Breast epithelium (tissue), 4 donors: Measurements from ENCODE around the gene PHACTR2. TPM values are rescaled to one million over a fixed set of nuclear protein-coding genes. Genes with fewer than 3 reads are reported as not detected.
A peak's percentile ranks its signal among the peaks of the same experiment; 100 is the strongest.

ENCODE experiments used
- DNase-seq, 2 donors: peaks; one replicate each; pipeline ENCODE4 v3.0.0-alpha.2; 2019; ENCODE audit warnings: low spot score in 2 of 2
- H3K27ac ChIP-seq, 2 donors: fragments of 200-600 bp; sonication (generic) in 1 of 2; one replicate each; pipeline ENCODE4 v1.5.1; 2016 to 2019; ENCODE audit warnings: mild to moderate bottlenecking in 1 of 2
- H3K27me3 ChIP-seq, 2 donors: fragments of 200-600 bp; sonication (generic) in 1 of 2; one replicate each; pipeline versions ENCODE4 v1.5.1 to v1.6.0; 2017 to 2019; ENCODE audit warnings: control low read depth in 1 of 2, mild to moderate bottlenecking in 1 of 2
- H3K36me3 ChIP-seq: fragments of 200-600 bp; one replicate; pipeline ENCODE4 v1.5.1; 2019
- H3K4me1 ChIP-seq, 2 donors: fragments of 200-600 bp; sonication (generic); one replicate each; pipeline ENCODE4 v1.5.1; 2016 to 2019; ENCODE audit warnings: control low read depth in 1 of 2
- H3K4me3 ChIP-seq, 3 donors: fragments of 200-600 bp; sonication (generic); 1 replicate in 2 of 3; 2 replicates in 1 of 3; pipeline ENCODE4 v1.5.1; 2016 to 2019; ENCODE audit warnings: mild to moderate bottlenecking in 3 of 3, moderate library complexity in 2 of 3
- H3K9me3 ChIP-seq, 2 donors: fragments of 200-600 bp; sonication (generic) in 1 of 2; one replicate each; pipeline ENCODE4 v1.5.1; 2016 to 2019; ENCODE audit warnings: control low read depth in 1 of 2
- POLR2A ChIP-seq: fragments of 450-650 bp; IDR thresholded peaks from one replicate; pipeline ENCODE4 v1.6.1; 2016; ENCODE audit warnings: antibody characterized with exemption, mild to moderate bottlenecking, moderate library complexity
- POLR2AphosphoS5 ChIP-seq, 3 donors: sonication (generic); formaldehyde crosslinking; IDR thresholded peaks; one replicate each; pipeline ENCODE4 v1.6.1; 2017; ENCODE audit warnings: antibody characterized with exemption in 3 of 3
- intact Hi-C: fragments of 100-400 bp; cut with DNase I; formaldehyde crosslinking; loops from one replicate; pipeline ENCODE4 v1.15.1; 2023; ENCODE audit warnings: low total_unique reads
- total RNA-seq, 3 donors: library from RNA; depleted of rRNA; stranded (reverse); fragments of >200 nt; gene quantifications; one replicate each; pipeline ENCODE4 v1.1.0, GENCODE V29; 2016
- TF ChIP-seq, protein P1 (sequence below), 3 donors: fragments of 450-650 bp; IDR thresholded peaks; one replicate each; pipeline ENCODE4 v1.5.1; 2016 to 2017; ENCODE audit warnings: antibody characterized with exemption in 3 of 3, mild to moderate bottlenecking in 3 of 3, moderate library complexity in 3 of 3

Gene PHACTR2
- total RNA-seq, 3 donors from 2014 or later: 27.5 to 53.3 (median 52.4) TPM

DNA sequence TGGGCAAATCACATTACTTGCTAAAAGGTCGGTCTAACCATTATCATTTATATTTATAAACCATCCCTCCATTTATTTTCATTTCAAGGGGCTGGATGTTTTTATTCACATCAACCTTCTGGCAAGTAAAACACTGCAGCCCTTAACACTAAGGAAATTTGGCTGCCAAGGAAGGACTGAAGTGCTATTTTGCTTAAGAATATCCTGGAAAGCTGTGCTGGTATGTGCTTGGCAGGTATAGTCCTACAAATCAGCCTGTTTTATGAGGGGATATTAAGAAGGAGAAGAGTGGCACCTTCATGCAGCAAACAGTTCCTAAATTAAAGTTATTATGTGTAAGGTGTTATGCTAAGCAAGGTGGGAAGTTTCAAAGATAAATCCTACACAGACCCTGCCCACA is 9.8 kb downstream of the PHACTR2 start:
- TF ChIP-seq POLR2AphosphoS5 (IDR thresholded peaks at IDR 0.05) (no peak), POLR2A (no peak)
- TF ChIP-seq, protein P1, sequence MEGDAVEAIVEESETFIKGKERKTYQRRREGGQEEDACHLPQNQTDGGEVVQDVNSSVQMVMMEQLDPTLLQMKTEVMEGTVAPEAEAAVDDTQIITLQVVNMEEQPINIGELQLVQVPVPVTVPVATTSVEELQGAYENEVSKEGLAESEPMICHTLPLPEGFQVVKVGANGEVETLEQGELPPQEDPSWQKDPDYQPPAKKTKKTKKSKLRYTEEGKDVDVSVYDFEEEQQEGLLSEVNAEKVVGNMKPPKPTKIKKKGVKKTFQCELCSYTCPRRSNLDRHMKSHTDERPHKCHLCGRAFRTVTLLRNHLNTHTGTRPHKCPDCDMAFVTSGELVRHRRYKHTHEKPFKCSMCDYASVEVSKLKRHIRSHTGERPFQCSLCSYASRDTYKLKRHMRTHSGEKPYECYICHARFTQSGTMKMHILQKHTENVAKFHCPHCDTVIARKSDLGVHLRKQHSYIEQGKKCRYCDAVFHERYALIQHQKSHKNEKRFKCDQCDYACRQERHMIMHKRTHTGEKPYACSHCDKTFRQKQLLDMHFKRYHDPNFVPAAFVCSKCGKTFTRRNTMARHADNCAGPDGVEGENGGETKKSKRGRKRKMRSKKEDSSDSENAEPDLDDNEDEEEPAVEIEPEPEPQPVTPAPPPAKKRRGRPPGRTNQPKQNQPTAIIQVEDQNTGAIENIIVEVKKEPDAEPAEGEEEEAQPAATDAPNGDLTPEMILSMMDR (IDR thresholded peaks at IDR 0.05): no peak
- Histone ChIP-seq H3K9me3 (peaks cover 0 to 9% of the 10 kb centered on the region in 2 donors), H3K4me1 (peaks cover 3 to 5% of the 10 kb centered on the region in 2 donors), H3K36me3 (no peaks in the 10 kb centered on the region), H3K27ac (peak overlapping the region in 1 of 2 donors; percentile 70), H3K4me3 (no peak overlapping the region), H3K27me3 (no peaks in the 10 kb centered on the region)
- DNase-seq: no peak
- intact Hi-C loops: no loop called here

DNA sequence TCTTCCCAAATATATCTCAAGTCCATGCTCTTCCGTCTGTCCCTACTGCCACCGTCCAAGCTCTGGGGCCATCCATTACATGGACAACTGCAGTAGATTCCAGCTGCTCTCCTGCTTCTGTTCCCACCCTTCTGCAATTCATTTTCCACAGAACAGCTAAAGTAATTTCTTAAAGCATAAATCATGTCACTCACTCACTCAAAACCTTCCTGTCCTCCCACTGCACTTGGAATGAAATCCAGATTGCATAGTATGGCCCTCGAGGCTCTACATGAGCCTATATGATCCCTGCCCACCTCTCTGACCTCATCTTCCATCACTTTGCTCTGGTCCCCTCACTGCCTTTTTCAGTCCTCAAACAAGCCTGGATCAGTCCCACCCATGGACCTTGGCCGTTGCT is 10.9 kb downstream of the PHACTR2 start:
- intact Hi-C loops: no loop called here
- Histone ChIP-seq H3K4me3 (no peak overlapping the region), H3K9me3 (no peaks in the 10 kb centered on the region), H3K27ac (peak overlapping the region in 1 of 2 donors; percentile 20), H3K4me1 (peaks cover 3 to 5% of the 10 kb centered on the region in 2 donors), H3K27me3 (no peaks in the 10 kb centered on the region), H3K36me3 (no peaks in the 10 kb centered on the region)
- TF ChIP-seq POLR2A (no peak), POLR2AphosphoS5 (IDR thresholded peaks at IDR 0.05) (no peak)
- TF ChIP-seq, protein P1 (IDR thresholded peaks at IDR 0.05): no peak
- DNase-seq: no peak

DNA sequence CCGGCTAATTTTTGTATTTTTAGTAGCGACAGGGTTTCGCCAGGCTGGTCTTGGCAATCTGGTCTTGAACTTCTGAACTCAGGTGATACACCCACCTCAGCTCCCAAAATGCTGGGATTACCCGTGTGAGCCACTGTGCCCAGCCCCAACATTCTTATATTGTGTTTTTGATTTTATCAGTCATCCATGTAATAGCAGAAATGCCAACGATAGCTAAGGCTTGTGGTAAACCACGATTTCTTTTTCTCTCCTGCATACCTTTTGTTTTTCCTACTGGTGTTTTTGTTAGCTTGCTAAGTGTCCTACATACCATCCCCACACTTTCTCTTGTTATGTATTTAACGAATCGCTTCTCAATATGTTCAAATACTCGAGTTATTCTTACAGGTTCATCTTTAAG is 12.1 kb downstream of the PHACTR2 start:
- no peaks in the 10 kb centered on the region for H3K9me3 ChIP-seq
- no peaks in the 10 kb centered on the region for H3K27me3 ChIP-seq
- intact Hi-C loops: no loop called here

DNA sequence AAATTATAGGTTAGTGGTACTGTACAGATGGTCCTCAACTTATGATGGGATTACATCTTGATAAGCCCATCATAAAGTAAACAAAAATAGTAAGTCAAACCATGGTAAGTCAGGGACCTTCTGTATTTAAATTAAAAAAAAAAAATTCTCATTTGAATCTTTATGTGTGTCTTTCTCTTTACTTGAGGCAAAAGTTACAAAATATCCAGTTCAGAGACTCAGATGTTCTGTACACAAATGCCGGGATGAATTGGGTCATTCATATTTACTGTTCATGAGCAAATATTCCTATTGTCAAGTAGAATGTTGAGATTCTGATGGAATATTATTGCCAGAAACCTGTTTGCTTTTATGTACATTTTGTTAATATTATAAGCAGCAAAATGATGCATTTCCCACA is 13.4 kb downstream of the PHACTR2 start:
- DNase-seq: no peak
- H3K4me3 ChIP-seq: no peak overlapping the region
- peaks cover 5 to 7% of the 10 kb centered on the region in 2 donors for H3K4me1 ChIP-seq
- no peaks in the 10 kb centered on the region for H3K27me3 ChIP-seq
- H3K36me3 ChIP-seq: no peaks in the 10 kb centered on the region
- intact Hi-C loops: no loop called here
- H3K27ac ChIP-seq: no peak overlapping the region
- TF ChIP-seq, protein P1 (IDR thresholded peaks at IDR 0.05): no peak
- TF ChIP-seq POLR2AphosphoS5 (IDR thresholded peaks at IDR 0.05) (no peak), POLR2A (no peak)
- H3K9me3 ChIP-seq: no peaks in the 10 kb centered on the region

More for the DNA sequence above, 12.1 kb downstream of the PHACTR2 start:
- TF ChIP-seq, protein P1 (IDR thresholded peaks at IDR 0.05): no peak
- TF ChIP-seq POLR2AphosphoS5 (IDR thresholded peaks at IDR 0.05): no peak
- TF ChIP-seq POLR2A: no peak
- Histone ChIP-seq H3K4me3 (no peak overlapping the region), H3K27ac (no peak overlapping the region), H3K36me3 (no peaks in the 10 kb centered on the region), H3K4me1 (peaks cover 3 to 5% of the 10 kb centered on the region in 2 donors)
- no peak for DNase-seq

DNA sequence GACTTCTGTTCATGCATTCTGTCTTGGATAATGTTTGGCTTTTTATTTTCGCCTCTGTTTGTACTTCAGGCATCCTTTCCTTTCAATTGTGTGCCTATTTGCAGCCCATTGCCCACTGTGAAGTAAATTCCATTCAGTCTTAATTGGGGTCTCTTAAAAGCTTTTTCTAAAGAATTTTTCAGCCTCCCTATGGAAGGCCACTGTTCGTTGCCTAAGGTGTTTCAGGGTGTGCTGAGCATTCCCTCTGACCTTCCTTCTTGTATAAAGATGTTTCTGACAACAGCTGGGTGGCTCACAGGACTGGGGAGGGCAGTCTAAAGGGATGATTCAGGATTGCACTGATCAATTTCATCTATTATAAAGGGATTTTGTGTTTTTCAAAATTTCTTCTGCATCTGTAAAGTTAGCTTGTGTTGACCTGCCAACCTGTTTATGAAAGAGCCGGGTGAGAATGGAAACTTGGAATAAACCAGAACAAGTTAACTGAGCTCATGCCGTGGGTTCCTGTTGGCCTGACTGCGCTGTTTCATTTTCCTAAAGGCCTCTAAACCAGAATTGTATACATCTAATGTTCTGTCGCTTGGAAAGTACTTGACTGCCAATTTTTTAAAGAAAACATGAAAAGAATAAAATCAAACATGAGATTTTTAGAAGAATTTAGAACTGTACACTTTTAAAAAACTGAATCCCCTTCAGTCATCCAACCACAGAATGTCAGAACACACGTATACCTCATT is 14.3 kb downstream of the PHACTR2 start:
- Histone ChIP-seq H3K9me3 (no peaks in the 10 kb centered on the region), H3K4me1 (peaks cover 5 to 14% of the 10 kb centered on the region in 2 donors), H3K4me3 (peak overlapping the region in 1 of 3 donors; percentile 10), H3K36me3 (no peaks in the 10 kb centered on the region), H3K27ac (no peak overlapping the region), H3K27me3 (no peaks in the 10 kb centered on the region)
- no peak for DNase-seq
- intact Hi-C loops: no loop called here
- no peak for TF ChIP-seq POLR2AphosphoS5 (IDR thresholded peaks at IDR 0.05)
- TF ChIP-seq, protein P1 (IDR thresholded peaks at IDR 0.05): no peak
- no peak for TF ChIP-seq POLR2A
